ENCODE measurements around the gene EFR3B. TPM values are rescaled to one million over a fixed set of nuclear protein-coding genes. Genes with fewer than 3 reads are reported as not detected.

EFR3B gene
- total and polyA plus RNA-seq, 2 of the 4 experiments (the other 2 are of a cell fraction) = 0.38 to 0.90 TPM

GRCh38 chr2:25054720-25055119 lies 12.8 kb downstream of the EFR3B start:
- Histone ChIP-seq H3K4me3 (ENCODE audit: insufficient read depth, low read depth, low read length) (no peak overlapping the region), H2BK20ac (ENCODE audit: low read depth, low read length) (no peak overlapping the region), H3K9me3 (ENCODE audit: control insufficient read depth, insufficient read depth, low read length) (no peaks in the 10 kb centered on the region), H2AK9ac (replicated peaks; ENCODE audit: low read depth, low read length, poor library complexity) (no peak overlapping the region), H3K79me1 (ENCODE audit: low read depth in 1 of 2, low read length in 2 of 2) (no peaks in the 10 kb centered on the region), H3K27me3 (ENCODE audit: control insufficient read depth, insufficient read depth, low read length) (no peaks in the 10 kb centered on the region; the same call in none of the 2 replicates), H4K8ac (ENCODE audit: low read depth in 2 of 2, low read length in 2 of 2) (no peak overlapping the region), H3K23ac (ENCODE audit: low read depth, low read length) (no peak overlapping the region), H2AK5ac (ENCODE audit: low read depth, low read length) (no peak overlapping the region), H3K18ac (ENCODE audit: low read depth, low read length) (no peak overlapping the region), H3K4me1 (ENCODE audit: control insufficient read depth, insufficient read depth, low read length) (no peaks in the 10 kb centered on the region), H3K56ac (ENCODE audit: extremely low read depth, insufficient read depth, low read length) (no peak overlapping the region), H3K14ac (replicated peaks; ENCODE audit: low read depth, low read length) (no peak overlapping the region), H3K9me1 (ENCODE audit: insufficient read depth, low read length) (no peaks in the 10 kb centered on the region), H3K4me2 (ENCODE audit: low read depth, low read length) (no peak overlapping the region), H2BK5ac (ENCODE audit: low read depth, low read length, poor library complexity, severe bottlenecking) (no peak overlapping the region), H3K27ac (ENCODE audit: insufficient read depth, low read length) (no peak overlapping the region), H2BK15ac (ENCODE audit: low read depth, low read length) (no peak overlapping the region), H4K20me1 (ENCODE audit: insufficient read depth, low read length) (no peaks in the 10 kb centered on the region), H4K91ac (ENCODE audit: insufficient read depth, low read depth, low read length) (no peak overlapping the region), H2BK120ac (ENCODE audit: low read depth, low read length) (no peak overlapping the region), H4K5ac (ENCODE audit: low read depth, low read length) (no peak overlapping the region), H2AFZ (replicated peaks; ENCODE audit: low read length, poor library complexity) (no peak overlapping the region), H3K36me3 (ENCODE audit: control insufficient read depth, insufficient read depth, low read length) (no peaks in the 10 kb centered on the region), H3K9ac (ENCODE audit: low read depth, low read length) (no peak overlapping the region), H3K4ac (ENCODE audit: low read depth, low read length) (no peak overlapping the region)
- ATAC-seq (ENCODE audit: low read depth) (no peak), DNase-seq (peak; percentile 44)
- intact Hi-C loops (cut with micrococcal nuclease) (no loop called here), in situ Hi-C loops (cut with MboI; ENCODE audit: low sequenced_read_pairs) (no loop called here), dilution Hi-C loops (cut with HindIII; ENCODE audit: low sequenced_read_pairs, unreplicated experiment) (no loop called here)
- ChIA-PET POLR2A (ENCODE audit: unreplicated experiment) (no interaction called here), CTCF (no interaction called here)
- WGBS, 2 experiments (ENCODE audit: extremely low coverage in 2 of 2, insufficient read length in 1 of 2) = 83% methylated on average over 1 of the region's 4 CpGs; no CpG with 5 or more reads in 1 of the 2 experiments
- BruUV-seq (replicated peaks) = no TSS peak
- TF ChIP-seq POLR2A (IDR thresholded peaks at IDR 0.05; ENCODE audit: low read depth, low read length) (no peak), CEBPB (IDR thresholded peaks at IDR 0.05; ENCODE audit: low read depth, low read length) (peak; percentile 42), RFX5 (IDR thresholded peaks at IDR 0.05; ENCODE audit: low read depth, low read length) (no peak)

Data from IMR-90 (cell line).